ENCODE measurements around the gene MEF2D.

The MEF2D gene

DNA sequence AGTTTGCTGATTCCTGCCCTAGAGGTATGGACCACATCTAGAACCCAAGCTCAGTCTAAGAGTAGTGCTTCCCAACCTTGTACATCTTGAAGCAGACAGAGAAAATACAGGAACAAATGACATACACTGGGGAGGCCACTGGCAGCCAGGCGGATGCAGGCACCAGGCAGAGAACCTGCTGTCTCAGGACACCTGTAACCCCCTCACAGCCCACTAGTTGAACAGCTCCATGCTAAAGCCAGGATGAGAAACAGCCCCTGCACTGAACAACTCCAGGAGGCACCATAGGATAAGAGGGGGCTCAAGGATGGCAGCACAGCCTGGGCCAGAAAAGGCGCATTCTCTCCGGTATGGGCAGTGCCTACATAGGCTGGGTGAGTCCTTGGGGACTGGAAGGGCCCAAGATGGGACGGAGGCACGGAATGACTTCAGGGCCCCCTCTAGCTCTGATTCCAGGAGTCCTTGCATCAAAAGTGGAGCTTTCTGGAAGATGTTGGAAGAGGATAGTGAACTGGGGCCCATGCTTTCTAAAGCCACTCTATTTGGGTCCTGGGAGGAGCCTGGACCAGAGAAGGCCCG is 16.0 kb downstream of the MEF2D start:
- Histone ChIP-seq H3K4me2 (ENCODE audit: low read depth, low read length) (no peak overlapping the region), H2AFZ (ENCODE audit: low read length) (no peak overlapping the region), H3F3A (ENCODE audit: insufficient read depth, low read length) (peaks cover 36% of the 10 kb centered on the region), H3K27me3 (replicated peaks; ENCODE audit: insufficient read depth, low read length) (no peaks in the 10 kb centered on the region), H4K20me1 (ENCODE audit: insufficient read depth, low read length) (peaks cover 9% of the 10 kb centered on the region; the same call in 1 of the 2 replicates), H3K4me3 (ENCODE audit: low read length) (no peak overlapping the region), H3K9me3 (replicated peaks; ENCODE audit: insufficient read depth, low read length) (no peaks in the 10 kb centered on the region), H3K36me3 (replicated peaks; ENCODE audit: insufficient read depth, low read length) (peaks cover 39% of the 10 kb centered on the region), H3K4me1 (ENCODE audit: low read length) (peaks cover 78% of the 10 kb centered on the region), H3K79me2 (ENCODE audit: low read length) (peaks cover 100% of the 10 kb centered on the region), H3K27ac (ENCODE audit: low read length) (no peak overlapping the region), H3K9me2 (replicated peaks; ENCODE audit: insufficient read depth, low read length) (no peaks in the 10 kb centered on the region), H3K9ac (ENCODE audit: low read length) (no peak overlapping the region)
- TF ChIP-seq EZH2 (optimal IDR thresholded peaks at IDR 0.05; ENCODE audit: low read depth, low read length) (no peak), EZH2phosphoT487 (IDR thresholded peaks at IDR 0.05; ENCODE audit: low read length) (no peak)
- TF ChIP-seq, protein P1, sequence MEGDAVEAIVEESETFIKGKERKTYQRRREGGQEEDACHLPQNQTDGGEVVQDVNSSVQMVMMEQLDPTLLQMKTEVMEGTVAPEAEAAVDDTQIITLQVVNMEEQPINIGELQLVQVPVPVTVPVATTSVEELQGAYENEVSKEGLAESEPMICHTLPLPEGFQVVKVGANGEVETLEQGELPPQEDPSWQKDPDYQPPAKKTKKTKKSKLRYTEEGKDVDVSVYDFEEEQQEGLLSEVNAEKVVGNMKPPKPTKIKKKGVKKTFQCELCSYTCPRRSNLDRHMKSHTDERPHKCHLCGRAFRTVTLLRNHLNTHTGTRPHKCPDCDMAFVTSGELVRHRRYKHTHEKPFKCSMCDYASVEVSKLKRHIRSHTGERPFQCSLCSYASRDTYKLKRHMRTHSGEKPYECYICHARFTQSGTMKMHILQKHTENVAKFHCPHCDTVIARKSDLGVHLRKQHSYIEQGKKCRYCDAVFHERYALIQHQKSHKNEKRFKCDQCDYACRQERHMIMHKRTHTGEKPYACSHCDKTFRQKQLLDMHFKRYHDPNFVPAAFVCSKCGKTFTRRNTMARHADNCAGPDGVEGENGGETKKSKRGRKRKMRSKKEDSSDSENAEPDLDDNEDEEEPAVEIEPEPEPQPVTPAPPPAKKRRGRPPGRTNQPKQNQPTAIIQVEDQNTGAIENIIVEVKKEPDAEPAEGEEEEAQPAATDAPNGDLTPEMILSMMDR (IDR thresholded peaks at IDR 0.05; ENCODE audit: low read length), result no peak
- DNase-seq, result no peak

- Histone ChIP-seq H3K9ac (ENCODE audit: low read length) (no peak overlapping the region), H3K79me2 (ENCODE audit: low read length) (peaks cover 98% of the 10 kb centered on the region)
Measured at GRCh38 chr1:156483397-156483796, 17.2 kb downstream of the MEF2D start.

GRCh38 chr1:156482276-156482675 is 18.3 kb downstream of the MEF2D start:
- peak overlapping the region; percentile 8; the same call in 1 of the 2 replicates for H3K4me2 ChIP-seq (ENCODE audit: low read depth, low read length)
- peaks cover 9% of the 10 kb centered on the region; the same call in 1 of the 2 replicates for H4K20me1 ChIP-seq (ENCODE audit: insufficient read depth, low read length)
- TF ChIP-seq EZH2phosphoT487 (IDR thresholded peaks at IDR 0.05; ENCODE audit: low read length), result no peak
- TF ChIP-seq, protein P1 (IDR thresholded peaks at IDR 0.05; ENCODE audit: low read length), result no peak
- TF ChIP-seq EZH2 (optimal IDR thresholded peaks at IDR 0.05; ENCODE audit: low read depth, low read length), result no peak
- no peak overlapping the region for H2AFZ ChIP-seq (ENCODE audit: low read length)
- H3K36me3 ChIP-seq (replicated peaks; ENCODE audit: insufficient read depth, low read length), result peaks cover 51% of the 10 kb centered on the region
- no peaks in the 10 kb centered on the region for H3K9me2 ChIP-seq (replicated peaks; ENCODE audit: insufficient read depth, low read length)
- H3K4me1 ChIP-seq (ENCODE audit: low read length), result peaks cover 55% of the 10 kb centered on the region
- H3F3A ChIP-seq (ENCODE audit: insufficient read depth, low read length), result peaks cover 18% of the 10 kb centered on the region
- H3K9me3 ChIP-seq (replicated peaks; ENCODE audit: insufficient read depth, low read length), result no peaks in the 10 kb centered on the region
- peaks cover 98% of the 10 kb centered on the region for H3K79me2 ChIP-seq (ENCODE audit: low read length)
- DNase-seq, result no peak
- H3K4me3 ChIP-seq (ENCODE audit: low read length), result no peak overlapping the region
- no peaks in the 10 kb centered on the region for H3K27me3 ChIP-seq (replicated peaks; ENCODE audit: insufficient read depth, low read length)
- no peak overlapping the region for H3K9ac ChIP-seq (ENCODE audit: low read length)
- H3K27ac ChIP-seq (ENCODE audit: low read length), result peak overlapping the region; percentile 60

More at GRCh38 chr1:156483397-156483796, 17.2 kb downstream of the MEF2D start:
- H3K4me3 ChIP-seq (ENCODE audit: low read length), result no peak overlapping the region
- no peak overlapping the region for H3K4me2 ChIP-seq (ENCODE audit: low read depth, low read length)
- no peaks in the 10 kb centered on the region for H3K27me3 ChIP-seq (replicated peaks; ENCODE audit: insufficient read depth, low read length)
- H3K9me3 ChIP-seq (replicated peaks; ENCODE audit: insufficient read depth, low read length), result no peaks in the 10 kb centered on the region
- TF ChIP-seq EZH2phosphoT487 (IDR thresholded peaks at IDR 0.05; ENCODE audit: low read length) (no peak), EZH2 (optimal IDR thresholded peaks at IDR 0.05; ENCODE audit: low read depth, low read length) (no peak)
- TF ChIP-seq, protein P1 (IDR thresholded peaks at IDR 0.05; ENCODE audit: low read length), result no peak
- no peak for DNase-seq
- no peak overlapping the region for H2AFZ ChIP-seq (ENCODE audit: low read length)
- H3F3A ChIP-seq (ENCODE audit: insufficient read depth, low read length), result peaks cover 25% of the 10 kb centered on the region
- peaks cover 48% of the 10 kb centered on the region for H3K36me3 ChIP-seq (replicated peaks; ENCODE audit: insufficient read depth, low read length)
- peaks cover 66% of the 10 kb centered on the region for H3K4me1 ChIP-seq (ENCODE audit: low read length)
- H3K9me2 ChIP-seq (replicated peaks; ENCODE audit: insufficient read depth, low read length), result no peaks in the 10 kb centered on the region
- peak overlapping the region; percentile 6; the same call in 1 of the 2 replicates for H3K27ac ChIP-seq (ENCODE audit: low read length)
- H4K20me1 ChIP-seq (ENCODE audit: insufficient read depth, low read length), result peaks cover 9% of the 10 kb centered on the region; the same call in 1 of the 2 replicates

All from MM.1S (cell line).